NOMO-1 treated with DMSO at 0.1 percent for 48 hours (cell line): ENCODE results near the gene CNPY2.
A peak's percentile ranks its signal among the peaks of the same experiment; 100 is the strongest.
"Not testable (repeated sequence)": the region's sequence is repeated elsewhere in the genome, so short reads cannot be mapped to it uniquely, and the experiment has no call there.

Source experiments
- DNase-seq: peaks from one replicate; lab custom pipeline; 2025; ENCODE audit not compliant: unreplicated experiment; lab: John Stamatoyannopoulos, UW

The CNPY2 gene

DNA sequence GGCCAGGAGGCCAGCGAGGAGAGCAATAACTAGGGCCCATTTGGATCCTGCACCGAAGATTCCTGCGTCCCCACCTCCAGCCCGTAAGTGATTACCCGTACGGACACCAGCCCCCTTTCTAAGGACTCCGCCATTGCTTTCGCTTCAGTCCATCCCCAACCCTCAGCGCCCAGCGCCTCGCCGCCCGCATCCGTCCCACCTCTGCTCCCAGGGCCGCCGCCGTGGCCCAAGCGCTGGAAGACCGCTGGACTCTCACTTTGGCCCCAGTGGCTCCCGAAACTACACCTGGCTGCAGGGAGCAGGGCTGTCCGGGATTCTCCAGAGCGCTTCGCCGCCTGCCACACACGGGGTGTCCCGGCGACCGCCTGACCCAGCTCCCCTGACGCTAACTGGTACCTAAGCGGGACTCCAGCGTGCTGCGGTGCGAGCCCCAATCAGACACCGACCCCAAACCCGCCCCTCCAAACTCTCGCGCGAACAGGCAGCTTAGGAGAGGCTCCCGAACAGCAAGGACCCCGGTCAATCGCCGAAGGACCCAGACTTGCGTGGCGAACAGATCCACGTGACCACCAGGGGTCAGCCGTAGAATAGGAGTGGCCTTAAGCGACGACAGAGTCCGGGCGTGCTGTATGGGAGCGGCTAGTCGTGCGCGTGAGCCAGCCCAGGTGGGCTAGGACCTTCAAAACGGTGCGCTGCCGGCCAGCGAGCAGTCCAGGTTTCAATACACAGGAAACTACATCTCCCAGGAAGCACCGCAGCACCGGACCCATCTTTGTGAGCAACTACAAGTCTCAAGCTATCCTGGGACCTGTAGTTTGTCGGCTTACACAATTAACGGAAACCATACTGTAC is at the start of gene CNPY2:
Gene CNPY2 (minus strand): TSS at position 367 of the 852 bp plus-strand sequence. CDS start 771 bp downstream, outside the sequence.
- DNase-seq, result peak; percentile 96

GRCh38 chr12:56362130-56363059 is 46.6 kb upstream of the CNPY2 start, which contains the start of gene APOF:
TSS of gene APOF (minus strand) at chr12:56362857. CDS start at chr12:56362745, 112 bp downstream.
- DNase-seq, result no peak

DNA sequence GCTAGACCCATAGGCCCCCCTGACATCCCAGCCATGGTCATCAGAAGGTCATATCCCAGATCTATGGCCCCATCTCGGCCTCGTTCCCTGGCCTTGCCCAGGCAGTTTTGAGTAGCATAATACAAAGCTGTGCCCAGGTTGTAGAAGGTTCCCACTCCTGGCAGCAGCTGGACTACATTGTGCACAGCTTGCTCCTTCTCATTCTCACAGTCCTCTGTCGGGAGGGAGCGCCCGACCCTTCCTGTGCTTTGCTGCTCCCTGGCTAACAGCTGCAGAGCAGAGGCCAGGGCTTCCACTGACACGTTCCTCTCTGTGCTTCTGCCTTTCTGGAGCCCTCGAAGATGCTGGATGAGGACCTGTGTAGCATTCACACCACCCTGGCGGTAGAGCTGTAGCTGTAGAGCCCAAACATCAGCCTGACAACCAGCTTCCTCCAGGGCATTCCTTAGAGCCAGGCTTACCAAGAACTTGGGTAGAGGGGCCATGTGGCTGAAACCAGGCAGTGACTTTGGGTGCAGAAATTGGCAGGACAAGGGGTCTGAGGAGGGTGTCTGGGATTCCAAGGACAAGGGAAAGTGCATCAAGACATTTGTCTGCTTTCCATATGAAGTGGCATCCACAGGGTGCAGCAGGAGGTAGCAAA is 45.8 kb upstream of the CNPY2 start:
- no peak for DNase-seq

- DNase-seq, result peak; percentile 100
Measured at GRCh38 chr12:56359851-56360767, 44.3 kb upstream of the CNPY2 start, which contains the start of gene STAT2. TSS of gene STAT2 (minus strand) at chr12:56360107. CDS start at chr12:56356571, 3,536 bp downstream.

DNA sequence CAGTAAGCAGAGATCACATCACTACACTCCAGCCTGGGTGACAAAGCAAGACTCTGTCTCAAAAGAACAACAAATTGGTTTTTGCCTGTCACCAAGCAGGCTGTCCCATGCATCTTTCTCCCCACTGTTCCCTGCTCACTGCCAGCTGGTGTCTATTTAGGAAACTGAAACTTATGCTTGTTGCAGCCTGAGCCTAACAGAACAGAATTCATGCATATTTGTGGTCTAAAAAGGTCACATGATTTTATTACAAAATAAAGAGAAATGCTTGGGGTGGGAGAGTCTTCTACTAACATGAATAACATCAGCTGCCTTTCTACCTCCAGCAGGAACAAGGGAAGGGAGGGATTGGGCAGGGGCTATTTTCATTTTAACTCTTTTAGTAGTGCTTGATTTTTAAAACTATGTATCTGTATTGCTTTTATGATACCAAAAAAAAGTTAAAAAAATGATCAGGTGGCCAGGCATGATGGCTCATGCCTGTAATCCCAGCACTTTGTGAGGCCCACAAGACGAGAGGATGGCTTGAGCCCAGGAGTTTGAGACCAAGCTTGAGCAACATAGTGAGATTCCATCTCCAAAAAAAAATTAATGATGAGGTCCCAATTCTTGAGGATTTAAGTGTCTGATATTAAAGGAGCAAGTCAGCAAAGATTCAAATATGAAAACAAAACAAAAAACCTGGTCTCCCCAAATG is 43.2 kb upstream of the CNPY2 start:
- DNase-seq, result peak; percentile 52

- no peak for DNase-seq
Measured at GRCh38 chr12:56351325-56351724, 35.5 kb upstream of the CNPY2 start.

DNA sequence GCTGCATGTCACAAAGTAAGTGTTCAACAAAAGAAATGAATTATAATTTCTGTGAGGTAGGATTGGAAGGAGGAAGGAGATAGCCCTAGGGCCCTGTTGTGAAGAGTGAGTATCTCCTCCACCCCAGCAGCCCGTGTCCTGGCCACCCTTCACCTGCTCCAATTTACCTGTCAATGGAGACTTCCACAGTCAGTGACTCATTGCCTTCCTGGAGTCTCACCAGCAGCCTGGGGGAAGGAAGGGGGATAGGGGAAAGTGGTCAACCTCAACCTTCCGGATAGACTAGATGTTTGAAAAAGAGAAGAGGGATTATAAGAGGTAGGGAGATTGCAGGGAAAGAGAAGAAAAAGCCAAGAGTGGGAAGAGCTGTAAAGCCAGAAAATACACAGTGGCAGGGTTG is 34.9 kb upstream of the CNPY2 start:
- no peak for DNase-seq

GRCh38 chr12:56348776-56349175 is 33.0 kb upstream of the CNPY2 start:
- no peak for DNase-seq

DNA sequence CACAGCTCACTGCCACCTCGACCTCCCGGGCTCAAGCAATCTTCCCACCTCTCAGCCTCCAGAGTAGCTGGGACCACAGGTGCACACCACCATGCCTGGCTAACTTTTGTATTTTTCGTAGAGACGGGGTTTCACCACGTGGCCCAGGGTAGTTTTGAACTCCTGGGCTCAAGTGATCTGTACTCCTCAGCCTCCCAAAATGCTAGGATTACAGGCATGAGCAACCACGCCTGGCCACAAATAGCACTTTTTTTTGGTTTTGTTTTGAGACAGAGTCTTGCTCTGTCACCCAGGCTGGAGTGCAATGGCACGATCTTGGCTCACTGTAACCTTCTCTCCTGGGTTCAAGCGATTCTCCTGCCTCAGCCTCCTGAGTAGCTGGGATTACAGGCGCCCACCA is 31.5 kb upstream of the CNPY2 start:
- not testable (repeated sequence) for DNase-seq

DNA sequence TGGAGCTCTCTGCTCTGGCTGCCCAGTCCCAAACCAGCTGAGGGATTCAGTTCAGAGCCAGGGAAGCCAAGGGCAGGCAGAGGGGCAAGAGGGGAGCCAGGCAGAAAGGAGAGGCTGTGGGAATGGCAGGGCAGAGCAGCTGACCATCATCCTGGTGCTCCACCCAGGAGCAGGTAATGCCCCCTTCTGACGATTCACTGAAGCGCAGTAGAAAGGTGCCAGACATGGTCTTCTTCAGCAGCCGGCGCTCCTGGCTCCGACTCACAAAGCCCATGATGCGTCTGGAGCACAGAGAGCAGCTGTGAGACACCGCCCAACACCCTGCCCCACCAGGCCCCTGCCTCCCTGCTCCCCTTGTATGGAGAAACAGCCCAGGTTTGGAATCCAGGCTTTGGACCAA is 30.9 kb upstream of the CNPY2 start:
- DNase-seq, result no peak

GRCh38 chr12:56342290-56342689 is 26.5 kb upstream of the CNPY2 start:
- not testable (repeated sequence) for DNase-seq

DNA sequence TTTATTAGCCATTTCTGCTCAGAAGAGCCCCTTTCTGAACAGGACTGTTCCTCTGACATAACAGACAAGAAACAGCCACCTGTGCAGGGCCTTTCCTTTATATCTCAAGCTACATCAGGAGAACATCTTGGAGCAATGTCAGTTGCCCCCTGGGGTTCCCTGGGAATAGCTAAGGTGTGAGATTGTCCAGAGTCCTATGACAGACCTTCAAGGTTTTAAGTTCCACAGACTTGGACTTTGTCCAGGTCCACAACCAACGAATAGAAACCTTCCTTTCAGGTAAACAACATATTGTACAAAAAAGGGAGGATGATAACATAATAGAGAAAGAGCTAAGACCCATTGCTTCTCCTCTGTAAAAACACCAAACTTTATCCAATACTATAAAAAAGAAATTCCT is 25.8 kb upstream of the CNPY2 start:
- DNase-seq, result no peak

GRCh38 chr12:56339158-56339422 is 23.3 kb upstream of the CNPY2 start:
- DNase-seq, result no peak

DNA sequence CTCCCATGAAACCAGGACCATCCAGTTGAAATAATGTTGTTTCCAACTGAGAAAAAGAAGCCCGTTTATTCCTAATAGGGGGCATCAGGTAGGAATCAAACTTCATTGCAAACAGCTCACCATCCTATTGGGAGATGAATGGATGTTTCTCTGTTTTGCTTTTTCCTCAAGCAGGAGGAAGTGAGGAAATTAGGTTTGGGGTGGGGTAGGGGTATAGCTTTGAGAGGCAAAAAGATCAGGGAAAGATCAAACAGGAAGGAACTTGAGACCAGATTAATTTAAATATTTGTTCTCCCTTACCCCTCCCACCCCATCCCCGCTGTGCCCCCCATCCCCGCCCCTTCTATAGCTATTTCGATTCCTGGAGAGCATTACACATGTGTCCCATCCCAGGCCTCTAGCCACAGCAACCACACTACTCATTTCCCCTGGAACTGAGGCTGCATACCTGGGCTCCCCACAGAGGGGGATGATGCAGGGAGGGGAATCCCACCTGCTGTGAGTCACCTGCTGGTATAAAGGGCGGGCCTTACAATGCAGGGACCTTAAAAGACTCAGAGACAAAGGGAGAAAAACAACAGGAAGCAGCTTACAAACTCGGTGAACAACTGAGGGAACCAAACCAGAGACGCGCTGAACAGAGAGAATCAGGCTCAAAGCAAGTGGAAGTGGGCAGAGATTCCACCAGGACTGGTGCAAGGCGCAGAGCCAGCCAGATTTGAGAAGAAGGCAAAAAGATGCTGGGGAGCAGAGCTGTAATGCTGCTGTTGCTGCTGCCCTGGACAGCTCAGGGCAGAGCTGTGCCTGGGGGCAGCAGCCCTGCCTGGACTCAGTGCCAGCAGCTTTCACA is 22.7 kb upstream of the CNPY2 start, which contains the start of gene IL23A:
Gene IL23A (plus strand): TSS at position 577 of the 850 bp plus-strand sequence. CDS start 161 bp downstream, at position 738.
- peak; percentile 10 for DNase-seq

- peak; percentile 13 for DNase-seq
Measured at GRCh38 chr12:56337753-56338251, 22.0 kb upstream of the CNPY2 start.

DNA sequence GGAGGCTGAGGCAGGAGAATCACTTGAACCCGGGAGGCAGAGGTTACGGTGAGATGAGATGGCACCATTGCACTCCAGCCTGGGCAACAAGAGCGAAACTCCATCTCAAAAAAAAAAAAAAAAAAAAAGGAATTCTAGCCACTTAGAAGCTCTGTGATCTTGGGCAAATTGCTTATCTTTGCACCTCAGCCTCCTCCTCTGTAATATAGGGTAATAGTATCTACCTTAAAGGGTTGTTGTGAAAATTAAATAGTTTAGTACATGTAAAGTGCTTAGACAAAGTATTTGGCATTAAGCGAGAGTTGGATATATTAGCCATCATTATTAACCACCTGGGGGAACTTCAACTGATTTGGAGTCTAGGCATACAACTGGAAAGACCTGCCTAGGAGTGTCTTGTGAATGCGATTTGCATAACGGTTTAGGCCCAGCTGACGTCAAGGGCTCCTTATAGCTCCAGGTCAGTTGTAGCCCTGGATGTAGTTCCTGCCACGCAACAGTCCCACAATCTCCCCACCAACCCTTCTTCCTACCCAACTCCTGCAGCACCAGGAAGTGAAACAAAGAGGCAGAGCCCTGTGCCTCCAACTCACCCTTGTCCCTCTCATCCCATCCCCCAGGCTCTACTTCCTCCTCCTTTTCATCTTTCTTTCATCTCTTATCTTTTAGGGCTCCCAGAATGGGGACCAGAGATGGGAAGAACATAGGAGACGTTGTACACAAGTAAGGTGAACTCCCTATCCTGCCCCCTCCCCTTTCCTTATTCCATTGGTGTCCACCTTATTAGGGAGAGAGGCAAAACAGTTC is 20.8 kb upstream of the CNPY2 start:
- DNase-seq, result peak; percentile 89

- not testable (repeated sequence) for DNase-seq
Measured at GRCh38 chr12:56335527-56335926, 19.7 kb upstream of the CNPY2 start.

GRCh38 chr12:56334490-56334793 is 18.7 kb upstream of the CNPY2 start:
- DNase-seq, result no peak
